Sigmoid colon (tissue), 7 donors: ENCODE results near the gene ING5. TPM values are rescaled to one million over a fixed set of nuclear protein-coding genes. Genes with fewer than 3 reads are reported as not detected.
"Not testable (repeated sequence)": the region's sequence is repeated elsewhere in the genome, so short reads cannot be mapped to it uniquely, and the experiment has no call there.

Source experiments
- DNase-seq: peaks from one replicate; pipeline ENCODE4 v3.0.0-alpha.2; 2019
- H3K27ac ChIP-seq, 4 donors: fragments of 200-600 bp; sonication (generic); one replicate each; pipeline ENCODE4 v1.5.1; 2016 to 2019; ENCODE audit warnings: mild to moderate bottlenecking in 1 of 4
- H3K27me3 ChIP-seq, 3 donors: fragments of 200-600 bp; sonication (generic); one replicate each; pipeline ENCODE4 v1.5.1; 2019; ENCODE audit warnings: mild to moderate bottlenecking in 1 of 3
- H3K36me3 ChIP-seq, 4 donors: fragments of 200-600 bp; sonication (generic); one replicate each; pipeline ENCODE4 v1.5.1; 2016 to 2019
- H3K4me1 ChIP-seq, 4 donors: fragments of 200-600 bp; sonication (generic); one replicate each; pipeline ENCODE4 v1.5.1; 2017 to 2019
- H3K4me3 ChIP-seq, 4 donors: fragments of 200-600 bp; sonication (generic); one replicate each; pipeline ENCODE4 v1.5.1; 2017 to 2019; ENCODE audit warnings: mild to moderate bottlenecking in 2 of 4, moderate library complexity in 1 of 4
- H3K9me3 ChIP-seq, 4 donors: fragments of 200-600 bp in 3 of 4; sonication (generic) in 3 of 4; one replicate each; pipeline versions ENCODE4 v1.5.1 to v1.6.1; 2013 to 2019
- EP300 ChIP-seq, 4 donors: sonication (generic); formaldehyde crosslinking; IDR thresholded peaks; one replicate each; pipeline ENCODE4 v1.6.1; 2017; ENCODE audit warnings: antibody characterized with exemption in 4 of 4
- POLR2A ChIP-seq, 2 donors: fragments of 450-650 bp; IDR thresholded peaks; one replicate each; pipeline ENCODE4 v1.6.1; 2016; ENCODE audit warnings: antibody characterized with exemption in 2 of 2, mild to moderate bottlenecking in 2 of 2, moderate library complexity in 2 of 2
- POLR2AphosphoS5 ChIP-seq, 4 donors: sonication (generic); formaldehyde crosslinking; IDR thresholded peaks; one replicate each; pipeline ENCODE4 v1.6.1; 2017; ENCODE audit warnings: antibody characterized with exemption in 4 of 4
- WGBS, 2 donors: extraction: QIAGEN DNeasy Blood & Tissue Kit; methylation state at CpG; one replicate each; pipeline ENCODE4 v1.1.7; 2013; 5-methylcytosine and 5-hydroxymethylcytosine counted together
- intact Hi-C: fragments of 100-400 bp; cut with DNase I; formaldehyde crosslinking; loops from one replicate; pipeline ENCODE4 v1.15.1; 2023
- polyA plus RNA-seq, 3 donors: library from polyadenylated mRNA; stranded (reverse); fragments of 200-250 nt; gene quantifications; one replicate each; pipeline ENCODE4 v1.2.3, GENCODE V29; 2013
- total RNA-seq, 4 donors: library from RNA; depleted of rRNA; stranded (reverse); fragments of >200 nt; gene quantifications; one replicate each; pipeline ENCODE4 v1.1.0, GENCODE V29; 2016
- TF ChIP-seq, protein P1 (sequence below), 4 experiments: fragments of 450-650 bp in 3 of 4; fragments of 200-600 bp in 1 of 4; IDR thresholded peaks; one replicate each; pipeline ENCODE4 v1.5.1; 2016 to 2019; ENCODE audit warnings: antibody characterized with exemption in 4 of 4, mild to moderate bottlenecking in 3 of 4, moderate library complexity in 2 of 4
- donor health status: healthy with polysubstance abuse.
- donor health status: Bipolar disorder and iron deficiency.
- donor health status: healthy.

ING5 gene
- total and polyA plus RNA-seq, 7 donors, result 9.6 to 49.8 (median 27.1) TPM

DNA sequence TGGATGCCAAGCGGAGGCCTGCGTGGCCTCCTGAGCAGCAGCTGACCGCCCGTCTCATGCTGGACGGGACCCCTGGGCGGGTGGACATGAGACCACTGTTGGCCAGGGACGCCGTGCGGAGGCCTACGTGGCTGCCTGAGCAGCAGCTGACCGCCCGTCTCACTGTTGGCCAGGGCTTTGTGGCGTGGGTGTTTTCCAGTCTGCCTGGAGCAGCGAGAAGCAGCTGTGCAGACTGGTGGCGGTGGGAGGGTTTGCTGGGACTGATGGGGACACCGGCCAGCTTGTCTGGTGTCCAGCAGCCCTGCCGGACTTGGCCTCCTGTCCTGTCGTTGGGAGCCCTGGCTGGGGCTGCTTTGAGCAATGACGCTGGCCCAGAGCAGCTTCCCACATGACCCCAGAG is 26.8 kb downstream of the ING5 start:
- no peak overlapping the region for H3K4me3 ChIP-seq
- no peak for TF ChIP-seq POLR2A (IDR thresholded peaks at IDR 0.05)
- TF ChIP-seq EP300 (IDR thresholded peaks at IDR 0.05), result no peak
- TF ChIP-seq POLR2AphosphoS5 (IDR thresholded peaks at IDR 0.05), result no peak
- TF ChIP-seq, protein P1, sequence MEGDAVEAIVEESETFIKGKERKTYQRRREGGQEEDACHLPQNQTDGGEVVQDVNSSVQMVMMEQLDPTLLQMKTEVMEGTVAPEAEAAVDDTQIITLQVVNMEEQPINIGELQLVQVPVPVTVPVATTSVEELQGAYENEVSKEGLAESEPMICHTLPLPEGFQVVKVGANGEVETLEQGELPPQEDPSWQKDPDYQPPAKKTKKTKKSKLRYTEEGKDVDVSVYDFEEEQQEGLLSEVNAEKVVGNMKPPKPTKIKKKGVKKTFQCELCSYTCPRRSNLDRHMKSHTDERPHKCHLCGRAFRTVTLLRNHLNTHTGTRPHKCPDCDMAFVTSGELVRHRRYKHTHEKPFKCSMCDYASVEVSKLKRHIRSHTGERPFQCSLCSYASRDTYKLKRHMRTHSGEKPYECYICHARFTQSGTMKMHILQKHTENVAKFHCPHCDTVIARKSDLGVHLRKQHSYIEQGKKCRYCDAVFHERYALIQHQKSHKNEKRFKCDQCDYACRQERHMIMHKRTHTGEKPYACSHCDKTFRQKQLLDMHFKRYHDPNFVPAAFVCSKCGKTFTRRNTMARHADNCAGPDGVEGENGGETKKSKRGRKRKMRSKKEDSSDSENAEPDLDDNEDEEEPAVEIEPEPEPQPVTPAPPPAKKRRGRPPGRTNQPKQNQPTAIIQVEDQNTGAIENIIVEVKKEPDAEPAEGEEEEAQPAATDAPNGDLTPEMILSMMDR (IDR thresholded peaks at IDR 0.05), result no peak
- peaks cover 0 to 20% (median 0%) of the 10 kb centered on the region in 4 donors for H3K36me3 ChIP-seq
- no peaks in the 10 kb centered on the region for H3K27me3 ChIP-seq
- peak overlapping the region in 2 of 4 donors; percentile 1 to 29 for H3K27ac ChIP-seq
- peaks cover 0 to 5% (median under 1%) of the 10 kb centered on the region in 4 donors for H3K4me1 ChIP-seq
- WGBS, 2 donors, result 91 to 94% methylated on average over 19 of the region's 19 CpGs
- no peaks in the 10 kb centered on the region for H3K9me3 ChIP-seq
- intact Hi-C loops, result no loop called here
- DNase-seq, result no peak

- Histone ChIP-seq H3K36me3 (peaks cover 0 to 8% (median 0%) of the 10 kb centered on the region in 4 donors), H3K27me3 (no peaks in the 10 kb centered on the region), H3K4me3 (no peak overlapping the region), H3K9me3 (no peaks in the 10 kb centered on the region), H3K27ac (no peak overlapping the region), H3K4me1 (peaks cover 0 to 11% (median 6%) of the 10 kb centered on the region in 4 donors)
- intact Hi-C loops, result loop anchor here (5.0 kb wide), 1 partner anchor 878 kb away; no protein-coding TSS in a partner anchor
- no peak for TF ChIP-seq EP300 (IDR thresholded peaks at IDR 0.05)
- TF ChIP-seq POLR2AphosphoS5 (IDR thresholded peaks at IDR 0.05), result no peak
- no peak for TF ChIP-seq POLR2A (IDR thresholded peaks at IDR 0.05)
- TF ChIP-seq, protein P1 (IDR thresholded peaks at IDR 0.05), result no peak
- WGBS, 2 donors, result 81 to 90% methylated on average over 6 of the region's 6 CpGs
- no peak for DNase-seq
Observed at GRCh38 chr2:241729868-241730267, 28.0 kb downstream of the ING5 start.

DNA sequence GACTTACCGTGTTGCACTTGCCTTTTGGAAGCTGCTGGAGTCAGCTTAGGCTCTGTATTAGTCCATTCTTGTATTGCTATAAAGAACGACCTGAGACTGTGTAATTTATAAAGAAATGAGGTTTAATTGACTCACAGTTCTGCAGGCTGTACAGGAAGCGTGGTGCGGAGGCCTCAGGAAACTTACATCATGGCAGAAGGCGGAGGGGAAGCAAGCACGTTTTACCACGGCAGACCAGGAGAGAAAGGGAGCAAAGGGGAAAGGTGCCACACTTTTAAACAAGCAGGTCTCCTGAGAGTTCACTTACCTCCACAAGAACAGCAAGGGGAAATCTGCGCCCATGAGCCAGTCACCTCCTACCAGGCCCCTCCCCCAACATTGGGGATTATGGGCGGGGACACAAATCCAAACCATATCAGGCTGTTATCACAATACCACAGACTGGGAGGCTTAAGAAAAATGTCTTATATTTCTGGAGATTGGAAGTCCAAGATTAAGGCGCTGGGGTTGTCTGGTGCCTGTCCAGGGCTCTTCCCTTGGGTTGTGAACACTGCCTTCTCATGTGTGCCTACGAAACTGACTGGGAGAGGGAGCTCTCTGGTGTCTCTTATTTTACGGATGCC is 28.9 kb downstream of the ING5 start:
- intact Hi-C loops, result loop anchor here (5.0 kb wide), 1 partner anchor 878 kb away; no protein-coding TSS in a partner anchor
- Histone ChIP-seq H3K36me3 (peaks cover 0 to 1% (median 0%) of the 10 kb centered on the region in 4 donors), H3K27ac (no peak overlapping the region), H3K9me3 (no peaks in the 10 kb centered on the region), H3K27me3 (no peaks in the 10 kb centered on the region), H3K4me3 (no peak overlapping the region), H3K4me1 (peaks cover 0 to 19% (median 11%) of the 10 kb centered on the region in 4 donors)
- TF ChIP-seq EP300 (IDR thresholded peaks at IDR 0.05), result no peak
- TF ChIP-seq, protein P1 (IDR thresholded peaks at IDR 0.05), result no peak
- no peak for TF ChIP-seq POLR2AphosphoS5 (IDR thresholded peaks at IDR 0.05)
- TF ChIP-seq POLR2A (IDR thresholded peaks at IDR 0.05), result no peak
- WGBS, 2 donors, result 79 to 87% methylated on average over 12 of the region's 12 CpGs
- DNase-seq, result no peak

GRCh38 chr2:241732513-241733186 is 30.8 kb downstream of the ING5 start:
- WGBS, 2 donors, result 42 to 50% methylated on average over 25 of the region's 26 CpGs
- peaks cover 0 to 22% (median 12%) of the 10 kb centered on the region in 4 donors for H3K4me1 ChIP-seq
- TF ChIP-seq, protein P1 (IDR thresholded peaks at IDR 0.05), result peak in 2 of 4 experiments; percentile 48 to 51
- H3K27ac ChIP-seq, H3K27me3 ChIP-seq, H3K36me3 ChIP-seq, H3K9me3 ChIP-seq: not testable (repeated sequence)
- intact Hi-C loops, result loop anchor here (5.0 kb wide), 1 partner anchor 880 kb away; no protein-coding TSS in a partner anchor
- DNase-seq, result peak; percentile 85
- H3K4me3 ChIP-seq, result peak overlapping the region in 1 of 4 donors; percentile 27
